H1 (cell line): Measurements from ENCODE around the gene GAPDH. TPM values are rescaled to one million over a fixed set of nuclear protein-coding genes. Genes with fewer than 3 reads are reported as not detected.

Experiments used
- EP300 ChIP-seq, 2 experiments: IDR thresholded peaks; 1 replicate in 1 of 2; 2 replicates in 1 of 2; pipeline ENCODE4 v1.6.1; 2011 to 2012; ENCODE audit warnings: low read depth in 2 of 2, low read length in 2 of 2, mild to moderate bottlenecking in 2 of 2, borderline replicate concordance in 1 of 2, inconsistent platforms in 1 of 2, moderate library complexity in 1 of 2
- polyA plus RNA-seq, 7 experiments: library from polyadenylated mRNA; depleted of rRNA in 3 of 7; stranded (reverse) in 5 of 7; unstranded in 2 of 7; fragments of >200 nt in 5 of 7; fragments of 200-250 nt in 2 of 7; gene quantifications; 1 replicate in 5 of 7; 2 replicates in 1 of 7; 4 replicates in 1 of 7; pipeline versions ENCODE4 v1.2.1 to v1.2.3, GENCODE V29; 2011 to 2013; ENCODE audit warnings: missing spikeins in 2 of 7, mixed read lengths in 2 of 7
- total RNA-seq: library from RNA; stranded (reverse); fragmentation: NEBNext Ultra II Directional; extraction: Animal tissue kit (Norgen Biotek cat#: 25700); gene quantifications from 2 replicates; pipeline ENCODE4 v1.2.1, GENCODE V29; 2021

The GAPDH gene
- total and polyA plus RNA-seq, 2 of the 8 experiments (the other 6 are each of a cell fraction or from before 2014, with no cell fraction given) = 5,175 to 15,878 TPM

GRCh38 chr12:6534945-6535696 lies 804 bp downstream of the GAPDH start (continued):
- TF ChIP-seq EP300 (IDR thresholded peaks at IDR 0.05; ENCODE audit: borderline replicate concordance in 1 of 2, low read depth in 2 of 2, low read length in 2 of 2) = peak in 1 of 2 experiments; percentile 53; a peak in 1 of 3 replicates
